ENCODE data around the gene VAMP8. TPM values are rescaled to one million over a fixed set of nuclear protein-coding genes. Genes with fewer than 3 reads are reported as not detected.
"Not testable (repeated sequence)": the region's sequence is repeated elsewhere in the genome, so short reads cannot be mapped to it uniquely, and the experiment has no call there.

Gene VAMP8
- polyA plus RNA-seq, 1 donor: 12.5 TPM

DNA sequence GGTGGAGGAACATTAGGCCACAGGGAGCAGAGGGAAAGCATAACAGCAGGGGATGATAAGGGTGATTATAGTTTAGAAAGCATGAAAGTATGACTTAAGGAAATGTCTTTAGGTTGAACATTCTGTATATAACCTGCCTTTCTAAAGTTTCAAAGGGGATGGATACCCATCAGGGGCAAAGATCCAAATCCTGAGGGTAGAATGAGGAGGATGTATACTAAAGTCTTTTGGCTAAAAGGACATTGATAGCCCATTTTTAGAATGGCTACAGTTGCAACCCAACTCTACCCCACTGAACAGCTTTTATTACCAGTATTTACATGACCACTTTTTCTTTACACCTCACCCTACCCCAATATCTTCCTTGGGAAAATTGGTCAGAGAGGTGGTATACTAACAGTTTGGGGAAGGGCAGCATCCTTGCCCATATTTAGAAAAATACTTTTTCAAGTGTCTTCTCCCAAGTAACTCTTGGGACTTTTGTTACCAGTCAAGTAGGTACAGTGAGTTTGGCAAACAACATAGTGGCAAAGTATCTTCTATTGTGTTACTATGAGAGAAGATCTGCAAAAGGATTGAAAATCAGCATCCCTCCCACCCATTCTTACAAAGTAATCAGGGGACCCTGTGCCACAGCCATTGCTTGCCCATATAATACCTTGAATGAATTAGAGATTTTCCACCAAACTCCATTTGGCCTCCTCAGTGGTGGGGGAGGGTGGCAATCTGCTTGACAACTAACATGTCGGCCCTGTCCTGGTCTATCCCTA lies 30.1 kb upstream of the VAMP8 start:
- no peak for DNase-seq

DNA sequence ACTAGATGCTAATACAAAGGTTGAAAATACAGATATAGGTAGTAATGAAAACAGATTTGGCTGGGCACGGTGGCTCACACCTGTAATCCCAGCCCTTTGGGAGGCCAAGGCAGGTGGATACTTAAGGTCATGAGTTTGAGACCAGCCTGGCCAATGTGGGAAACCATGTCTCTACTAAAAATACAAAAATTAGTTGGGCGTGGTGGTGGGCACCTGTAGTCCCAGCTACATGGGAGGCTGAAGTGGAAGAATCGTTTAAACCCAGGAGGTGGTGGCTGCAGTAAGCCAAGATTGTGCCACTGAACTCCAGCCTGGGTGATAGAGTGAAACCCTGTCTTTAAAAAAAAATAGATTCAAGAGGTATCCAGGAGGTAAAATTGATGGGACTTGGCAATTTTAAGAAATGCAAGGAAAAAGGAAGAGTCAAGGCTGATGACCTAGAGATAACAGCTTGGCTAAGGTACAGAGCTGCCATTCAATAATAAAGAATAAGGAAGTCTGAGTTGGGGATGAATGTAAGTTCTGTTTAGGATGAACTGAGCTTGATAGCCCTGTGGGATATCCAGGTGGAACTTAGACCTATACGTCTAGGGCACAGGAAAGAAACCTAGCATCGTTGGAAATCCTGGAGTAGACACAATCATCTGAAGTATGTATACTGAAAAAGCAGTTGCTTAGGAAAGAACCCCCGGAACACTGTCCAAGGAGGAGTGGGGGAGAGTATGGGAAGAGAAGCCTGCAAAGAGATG lies 29.4 kb upstream of the VAMP8 start:
- no peak for DNase-seq

DNA sequence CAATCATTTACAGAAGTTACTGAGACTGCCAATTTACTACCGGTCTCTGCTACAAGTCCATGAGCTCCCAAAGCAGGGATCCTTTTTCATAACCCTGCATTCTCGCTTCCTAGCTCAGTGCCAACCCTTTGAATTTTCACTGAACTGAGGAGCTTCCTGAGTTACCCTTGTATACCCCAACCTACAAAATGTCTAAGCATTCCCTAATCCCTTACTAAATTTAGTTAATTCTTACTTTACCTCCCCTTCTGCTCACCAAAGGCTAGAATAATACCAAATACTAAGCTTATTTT lies 28.8 kb upstream of the VAMP8 start:
- no peak for DNase-seq

DNA sequence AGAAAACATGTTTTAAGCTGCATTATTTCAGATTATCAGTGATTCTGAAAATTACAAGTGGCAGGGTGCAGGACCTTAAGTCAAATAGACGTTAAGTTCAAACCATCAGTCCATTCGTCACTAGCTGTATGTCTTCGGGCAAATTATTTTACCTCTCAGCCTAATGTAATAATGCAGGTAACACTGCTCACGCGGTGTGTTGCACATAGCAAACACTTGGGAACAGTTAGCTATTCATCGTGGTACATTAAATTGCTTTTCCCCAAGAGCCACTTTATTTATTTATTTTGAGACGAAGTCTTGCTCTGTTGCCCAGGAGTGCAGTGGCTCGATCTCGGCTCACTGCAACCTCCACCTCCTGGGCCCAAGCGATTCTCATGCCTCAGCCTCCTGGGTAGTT lies 28.3 kb upstream of the VAMP8 start:
- DNase-seq: no peak

DNA sequence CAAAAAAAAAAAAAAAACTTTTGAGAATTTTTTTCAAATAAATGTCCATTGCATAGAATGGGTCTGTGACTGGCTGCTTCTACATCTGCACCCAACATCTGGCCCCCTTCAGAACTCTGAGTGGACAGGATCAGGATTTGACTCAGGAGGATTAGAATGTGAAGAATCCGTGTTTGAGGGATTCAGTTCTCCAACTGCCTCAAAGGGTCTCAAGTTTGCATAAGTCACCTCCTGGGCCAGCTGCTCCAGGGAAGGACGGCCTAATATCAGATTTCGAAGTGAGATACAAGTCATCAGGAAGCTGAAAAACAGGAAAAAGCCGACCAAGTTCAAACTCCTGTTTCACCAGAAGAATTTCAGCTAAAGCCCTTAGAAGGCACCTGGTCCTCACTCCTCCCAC lies 27.6 kb upstream of the VAMP8 start:
- no peak for DNase-seq

DNA sequence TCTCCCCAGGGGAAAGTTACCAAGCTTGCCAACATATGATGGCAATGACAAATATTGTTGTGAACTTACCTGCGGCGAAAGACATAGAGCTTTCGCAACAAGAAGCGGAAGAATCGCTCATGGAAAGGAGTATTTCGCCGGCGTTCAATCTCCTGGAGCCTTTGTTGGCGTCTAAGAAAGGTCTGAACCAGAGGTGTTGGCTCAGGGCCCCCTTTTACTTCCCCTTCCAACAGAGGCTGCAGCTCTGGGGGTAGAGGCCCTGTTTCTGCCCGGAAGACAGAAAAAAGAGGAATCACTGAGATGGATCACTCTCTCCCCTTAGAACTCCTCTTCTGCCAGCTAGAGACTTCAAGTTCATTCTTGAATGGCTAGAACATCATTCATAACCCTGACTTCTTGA lies 26.9 kb upstream of the VAMP8 start:
- no peak for DNase-seq

DNA sequence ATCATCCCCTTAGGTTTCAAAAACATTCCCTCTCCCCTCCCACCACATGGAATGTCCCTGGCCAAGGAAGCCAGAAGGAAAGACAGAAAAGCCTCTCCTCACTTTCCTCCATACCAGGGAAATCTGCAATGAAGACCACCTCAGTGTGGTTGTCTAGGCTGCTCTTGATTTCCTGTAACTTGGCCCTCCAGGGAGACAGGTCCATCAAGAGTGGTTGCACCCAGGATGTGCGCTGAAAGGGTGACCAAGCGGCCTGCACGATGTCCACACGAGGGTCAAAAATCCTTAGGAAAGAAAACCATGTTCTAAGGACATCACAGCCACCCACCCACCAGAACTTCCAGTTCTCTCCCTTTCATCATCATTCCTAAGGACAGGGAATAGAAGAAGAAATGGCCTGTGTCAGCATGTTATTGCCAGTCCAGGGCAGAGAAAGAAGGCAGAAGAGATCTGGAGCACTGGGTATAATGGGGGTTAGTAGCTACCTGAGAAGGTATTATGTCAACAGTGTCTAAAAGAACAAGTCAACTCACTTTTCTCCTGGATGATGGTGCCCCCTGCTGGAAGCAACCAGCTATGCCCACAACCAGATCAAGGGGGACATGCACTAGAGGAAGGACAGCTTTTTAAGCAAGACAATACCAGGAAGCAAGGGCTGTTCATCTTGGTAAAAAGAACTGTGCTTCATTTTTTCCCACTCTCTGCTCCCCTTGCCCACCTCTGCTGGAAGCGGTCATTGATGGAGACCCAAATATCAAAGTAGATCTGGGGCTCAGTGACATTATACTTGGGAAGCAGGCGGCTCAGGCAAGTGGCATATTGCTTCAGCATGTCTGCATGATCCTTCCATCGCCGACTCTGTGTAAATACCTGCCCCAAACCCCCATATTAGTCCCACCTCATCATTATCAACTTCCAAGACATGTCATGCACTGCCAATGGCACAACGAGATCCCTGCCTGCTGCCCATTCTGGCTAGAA lies 25.4 kb upstream of the VAMP8 start:
- peak; percentile 71 for DNase-seq

DNA sequence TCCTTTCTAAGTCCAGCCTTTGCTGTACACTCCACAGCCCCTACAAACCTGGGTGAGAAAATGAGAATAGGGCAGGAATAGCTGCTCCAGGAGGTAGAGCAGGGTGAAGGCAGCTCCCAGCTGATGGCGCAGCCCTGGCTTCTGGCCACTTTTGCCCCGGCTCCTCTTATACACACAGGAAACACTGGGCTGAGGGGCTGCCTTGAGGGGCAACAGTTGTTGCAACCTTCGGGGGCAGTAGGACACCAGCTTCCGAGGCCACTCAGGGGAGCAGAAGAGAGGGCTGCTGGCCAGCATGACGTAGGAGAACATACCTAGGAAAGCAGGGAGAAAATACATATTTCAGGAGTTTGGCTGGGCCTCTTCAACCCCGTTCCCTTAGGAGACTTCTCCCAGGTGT lies 24.2 kb upstream of the VAMP8 start:
- no peak for DNase-seq

DNA sequence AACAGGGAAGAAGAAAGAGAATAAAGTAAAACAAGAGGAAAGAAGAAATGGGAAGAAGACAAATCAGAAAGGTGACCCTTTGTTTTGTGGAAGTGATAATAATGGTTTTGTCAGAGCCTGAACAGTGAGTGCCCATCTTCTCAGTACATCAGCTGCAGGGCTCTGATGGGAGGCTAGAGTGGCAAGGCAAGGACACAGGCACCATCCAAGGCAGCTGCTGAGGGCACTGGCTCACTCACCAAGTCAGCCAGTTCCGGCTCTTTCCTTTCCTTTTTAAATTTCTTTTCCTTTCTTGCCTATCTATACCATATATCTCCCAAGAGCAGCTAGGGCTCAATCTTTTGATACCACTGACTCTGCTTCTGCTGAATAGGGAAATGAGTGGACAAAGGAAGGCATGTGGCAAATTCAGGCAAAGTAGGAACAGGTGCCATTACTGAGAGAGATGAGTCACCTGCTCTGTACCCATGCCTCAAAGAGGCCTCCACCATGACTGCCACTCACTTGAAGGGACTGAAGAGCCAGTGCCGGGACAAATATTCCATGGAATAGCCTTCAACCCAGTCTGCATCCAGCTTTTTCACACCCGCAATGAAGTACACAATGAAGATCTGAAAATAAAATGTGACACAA lies 22.3 kb upstream of the VAMP8 start:
- no peak for DNase-seq

DNA sequence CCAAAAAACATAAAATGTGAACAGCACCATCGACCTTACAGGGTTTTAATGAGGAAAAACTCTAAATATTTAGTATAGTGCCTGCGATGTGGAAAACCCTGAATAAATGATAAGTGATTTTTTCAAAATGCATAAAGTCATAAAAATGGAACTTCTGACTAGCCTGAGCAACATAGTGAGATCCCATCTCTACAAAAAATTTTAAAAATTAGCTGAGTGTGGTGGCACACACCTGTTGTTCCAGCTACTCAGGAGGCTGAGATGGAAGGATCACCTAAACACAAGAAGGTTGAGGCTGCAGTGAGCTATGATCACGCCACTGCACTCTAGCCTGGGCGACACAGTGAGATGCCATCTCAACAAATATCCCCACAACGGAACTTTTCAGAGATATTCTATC lies 20.3 kb upstream of the VAMP8 start:
- DNase-seq: no peak

DNA sequence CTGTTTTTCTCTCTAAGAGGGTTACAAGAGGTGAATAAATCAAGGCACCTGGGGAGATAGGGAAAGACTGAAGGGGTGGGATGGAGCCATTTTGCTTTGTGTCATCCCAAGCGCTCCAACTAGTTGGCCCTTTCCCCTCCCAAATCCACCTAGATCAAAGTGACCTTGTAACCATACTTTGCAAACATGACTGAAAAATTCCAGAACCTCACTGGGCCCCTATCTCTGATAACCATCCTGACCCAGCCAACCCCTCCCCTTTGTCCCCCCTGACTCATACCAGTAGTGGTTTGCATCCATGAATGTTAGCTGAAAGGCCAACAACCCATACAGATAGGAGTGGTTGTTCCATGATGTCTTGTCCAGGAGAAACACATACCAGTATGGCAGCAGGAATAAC lies 19.2 kb upstream of the VAMP8 start:
- no peak for DNase-seq

DNA sequence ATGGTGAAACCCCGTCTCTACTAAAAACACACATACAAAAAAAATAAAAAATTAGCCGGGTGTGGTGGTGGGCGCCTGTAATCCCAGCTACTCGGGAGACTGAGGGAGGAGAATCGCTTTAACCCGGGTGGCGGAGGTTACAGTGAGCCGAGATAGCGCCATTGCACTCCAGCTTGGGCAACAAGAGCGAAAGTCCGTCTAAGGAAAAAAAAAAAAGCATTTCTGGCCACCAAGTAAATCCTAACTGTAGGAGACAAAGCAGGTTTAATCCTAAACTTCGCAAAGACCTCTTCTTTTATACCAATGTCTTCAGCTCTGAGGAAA lies 17.0 kb upstream of the VAMP8 start:
- DNase-seq: not testable (repeated sequence)

DNA sequence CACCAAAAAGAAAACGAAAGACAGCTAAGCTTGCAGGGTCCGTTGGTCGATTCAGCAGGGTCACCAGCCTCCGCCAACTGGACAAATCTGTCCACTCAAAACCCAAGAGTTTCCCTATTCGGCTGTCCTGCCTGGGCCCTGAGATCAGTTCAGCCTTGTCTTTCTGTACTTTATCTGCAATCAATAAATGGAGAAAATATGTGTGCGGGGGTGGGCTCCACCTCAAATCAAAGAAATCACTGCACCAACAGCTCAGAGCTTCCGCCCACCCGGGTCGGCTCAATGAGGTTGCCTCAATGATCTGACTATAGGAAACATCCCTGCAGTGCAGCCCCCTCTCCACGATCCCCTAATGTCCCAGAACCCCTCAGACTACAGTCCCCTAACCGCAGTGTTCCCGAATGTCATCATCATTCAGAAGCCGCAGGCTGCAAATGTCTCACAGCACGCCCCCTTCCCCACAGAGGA lies 16.5 kb upstream of the VAMP8 start:
- DNase-seq: no peak

DNA sequence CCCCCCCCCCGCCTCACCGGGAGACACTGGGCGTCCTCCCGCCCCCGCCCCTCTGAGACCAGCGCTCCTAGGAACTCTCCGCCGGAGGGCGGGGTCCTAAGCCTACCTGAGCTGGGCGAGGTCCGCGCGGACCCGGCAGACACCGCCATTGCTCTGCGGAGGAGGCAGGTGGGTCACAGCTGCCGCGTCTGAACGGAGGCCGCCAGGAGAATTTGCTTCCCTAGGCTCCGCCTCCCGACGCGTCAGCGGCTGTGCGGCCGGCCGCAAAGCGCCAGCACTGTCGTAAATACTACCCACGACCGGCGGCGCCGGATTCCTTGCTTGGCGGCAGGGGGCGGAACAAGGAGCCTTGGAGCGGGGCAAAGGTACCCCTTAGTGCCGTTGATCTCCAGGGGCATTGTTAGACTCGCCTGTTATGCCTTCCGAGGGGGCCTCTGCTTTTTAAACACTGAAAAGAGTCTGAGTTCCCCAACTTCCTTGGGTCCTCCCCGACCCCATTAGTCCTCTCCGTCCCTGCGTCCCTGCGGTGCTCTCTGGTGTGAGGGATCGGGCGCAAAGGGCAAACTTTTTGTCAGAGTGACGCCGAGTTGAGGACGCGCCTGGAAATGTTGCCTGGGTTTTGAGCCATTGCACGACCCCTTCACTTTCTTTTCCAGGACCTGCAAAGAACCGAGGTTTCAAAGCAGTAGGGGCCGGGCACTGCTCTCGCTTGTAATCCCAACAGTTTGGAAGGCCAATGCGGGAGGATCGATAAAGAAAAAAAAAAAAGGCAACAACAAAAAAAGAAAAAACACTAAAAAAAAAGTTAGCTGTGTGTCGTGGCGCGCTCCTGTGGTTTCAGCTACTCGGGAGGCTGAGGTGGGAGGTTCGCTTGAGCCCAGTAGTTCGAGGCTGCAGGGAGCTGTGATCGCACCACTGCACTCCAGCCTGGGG lies 15.8 kb upstream of the VAMP8 start, which contains the start of gene GGCX:
GGCX (minus strand) TSS at position 214 of the 933 bp plus-strand sequence; CDS start at position 149, 65 bp downstream.
- DNase-seq: peak; percentile 96

DNA sequence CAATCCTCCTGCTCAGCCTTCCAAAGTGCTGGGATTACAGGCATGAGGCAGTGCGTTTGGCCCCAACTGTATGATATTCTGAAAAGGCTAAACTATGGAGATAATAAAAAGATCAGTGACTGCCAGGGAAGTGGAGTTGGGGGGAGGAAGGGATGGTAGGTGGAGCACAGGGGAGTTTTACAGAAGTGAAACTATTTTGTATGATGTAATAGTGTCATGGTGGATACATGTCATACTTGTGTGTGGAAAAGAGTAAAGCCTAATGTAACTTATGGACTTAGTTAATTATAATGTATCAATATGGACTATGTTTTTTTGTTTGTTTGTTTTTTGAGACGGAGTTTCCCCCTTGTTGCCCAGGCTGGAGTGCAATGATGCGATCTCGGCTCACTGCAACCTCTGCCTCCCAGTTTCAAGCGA lies 13.2 kb upstream of the VAMP8 start:
- no peak for DNase-seq

DNA sequence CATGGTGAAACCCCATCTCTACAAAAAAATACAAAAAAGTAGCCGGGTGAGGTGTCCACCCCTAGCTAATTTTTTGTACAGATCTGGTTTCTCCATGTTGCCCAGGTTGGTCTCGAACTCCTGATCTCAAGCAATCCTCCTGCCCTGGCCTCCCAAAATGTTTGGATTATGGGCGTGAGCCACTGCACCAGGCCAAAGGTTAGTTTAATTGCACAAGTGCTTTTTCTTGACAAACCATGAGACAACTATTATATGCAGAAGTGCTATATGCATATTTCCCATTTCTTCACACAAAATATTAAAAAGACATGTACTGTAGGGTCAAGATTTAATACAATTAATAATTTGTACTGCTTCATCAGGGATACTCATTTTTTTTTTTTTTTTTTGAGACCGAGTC lies 11.1 kb upstream of the VAMP8 start:
- DNase-seq: no peak

DNA sequence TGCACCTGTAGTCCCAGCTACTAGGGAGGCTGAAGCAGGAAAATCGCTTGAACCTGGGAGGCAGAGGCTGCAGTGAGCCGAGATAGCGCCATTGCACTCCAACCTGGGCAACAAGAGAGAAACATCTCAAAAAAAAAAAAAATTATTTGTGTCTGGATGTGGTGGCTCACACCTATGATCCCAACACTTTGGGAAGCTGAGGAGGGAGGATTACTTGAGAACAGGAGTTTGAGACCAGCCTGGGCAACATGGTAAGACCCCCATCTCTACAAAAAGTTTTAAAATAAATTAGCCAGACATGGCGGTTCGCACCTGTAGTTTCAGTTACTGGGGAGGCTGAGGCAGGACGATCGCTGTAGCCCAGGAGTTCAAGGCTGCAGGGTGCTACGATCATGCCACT lies 1.6 kb upstream of the VAMP8 start:
- no peak for DNase-seq

DNA sequence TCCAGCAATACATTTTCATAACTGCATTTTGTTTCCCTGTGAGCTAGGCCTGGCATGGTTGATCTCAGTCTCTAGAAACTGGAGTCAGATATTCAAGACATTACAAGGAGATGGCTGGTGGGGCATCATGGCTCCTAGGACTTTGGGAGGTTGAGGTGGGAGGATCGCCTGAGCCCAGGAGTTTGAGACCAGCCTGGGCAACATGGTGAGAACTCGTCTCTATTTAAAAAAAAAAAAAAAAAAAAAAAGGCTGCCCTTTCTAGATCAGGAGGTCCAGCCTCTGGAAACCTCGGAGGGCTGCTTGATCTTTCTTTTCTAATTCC lies 362 bp upstream of the VAMP8 start:
- no peak for DNase-seq

DNA sequence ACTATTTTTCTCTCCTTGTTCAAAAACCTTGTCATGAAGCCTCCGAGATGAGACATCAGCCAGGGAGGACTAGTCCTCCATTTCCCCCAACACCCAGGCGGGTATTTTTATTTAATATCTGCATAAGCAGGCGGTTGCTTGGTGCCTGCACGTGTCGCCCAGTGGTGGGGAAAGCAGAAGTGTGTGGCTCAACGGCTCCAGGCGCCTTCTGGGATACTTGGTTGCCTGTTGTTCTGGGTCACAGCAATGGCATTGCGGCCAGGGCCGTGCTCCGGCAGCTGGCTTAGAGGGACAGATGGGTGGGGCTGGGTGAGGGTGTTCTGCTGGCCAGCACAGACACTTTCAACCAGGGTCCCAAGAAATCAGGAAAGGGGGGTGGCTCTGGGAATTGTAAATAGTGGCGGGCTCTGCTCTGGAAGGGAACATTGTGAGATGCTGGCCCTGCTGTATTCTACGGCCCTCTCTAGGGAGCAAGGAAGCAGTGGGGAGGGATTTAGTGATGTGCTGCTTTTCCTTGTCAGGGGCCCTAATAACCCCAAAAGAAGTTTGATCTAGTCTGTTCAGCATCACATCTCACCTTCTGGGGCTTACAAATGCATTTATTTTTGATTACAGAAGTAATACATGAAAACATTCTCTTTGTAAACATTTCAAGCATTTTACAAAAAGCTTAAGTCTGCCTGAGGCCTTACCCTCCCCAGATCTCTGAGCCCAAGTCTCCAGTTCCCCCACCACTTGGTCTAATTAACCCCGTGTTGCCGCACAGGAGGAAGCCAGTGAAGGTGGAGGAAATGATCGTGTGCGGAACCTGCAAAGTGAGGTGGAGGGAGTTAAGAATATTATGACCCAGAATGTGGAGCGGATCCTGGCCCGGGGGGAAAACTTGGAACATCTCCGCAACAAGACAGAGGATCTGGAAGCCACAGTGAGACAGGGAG lies 1.1 kb downstream of the VAMP8 start:
- no peak for DNase-seq

DNA sequence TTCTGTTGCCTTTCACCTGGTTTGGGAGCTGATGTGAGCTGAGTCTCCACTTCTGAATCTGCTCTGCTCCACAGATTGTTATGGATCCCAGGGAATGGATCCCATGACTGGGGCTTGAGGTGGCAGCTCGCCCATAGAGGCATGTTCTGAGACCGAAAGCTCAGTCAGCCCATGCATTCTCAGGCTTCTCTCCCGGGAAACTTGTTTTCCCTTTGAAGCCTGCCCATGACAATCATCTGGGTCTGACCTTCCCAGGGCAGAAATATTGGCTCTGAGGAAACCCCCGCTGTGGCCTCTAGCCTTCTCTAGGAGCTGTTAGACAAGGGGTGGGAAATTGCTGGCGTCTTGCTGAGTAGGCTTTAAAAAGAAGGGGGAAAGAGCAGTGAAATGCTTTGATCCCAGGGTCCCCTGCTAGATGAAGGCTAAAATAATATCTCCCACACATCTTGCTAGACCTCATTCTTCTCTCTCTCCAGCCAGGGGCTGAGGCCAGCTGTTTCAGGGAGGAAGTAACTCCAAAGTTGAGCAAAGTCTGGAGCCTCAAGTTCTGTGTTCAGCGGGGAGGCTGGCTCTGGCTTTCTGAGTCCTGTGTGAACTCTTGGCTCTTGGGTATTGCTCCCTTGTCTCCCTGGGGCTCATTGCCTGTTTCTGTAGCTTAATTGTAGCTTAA lies 2.0 kb downstream of the VAMP8 start:
- DNase-seq: no peak

All from hindlimb muscle (tissue), 1 donor.